Loucy (cell line): ENCODE data around the gene LMNTD1.

Source experiments
- EZH2phosphoT487 ChIP-seq: fragments of 200-600 bp; IDR thresholded peaks from 2 replicates; pipeline ENCODE4 v1.6.1; 2018; ENCODE audit warnings: antibody characterized with exemption, mild to moderate bottlenecking, moderate library complexity, borderline replicate concordance
- TF ChIP-seq, protein P1 (sequence below): fragments of 200-600 bp; sonication (generic); conservative IDR thresholded peaks from 2 replicates; pipeline ENCODE4 v1.5.1; 2014; ENCODE audit warnings: mild to moderate bottlenecking, antibody characterized with exemption, low read length

DNA sequence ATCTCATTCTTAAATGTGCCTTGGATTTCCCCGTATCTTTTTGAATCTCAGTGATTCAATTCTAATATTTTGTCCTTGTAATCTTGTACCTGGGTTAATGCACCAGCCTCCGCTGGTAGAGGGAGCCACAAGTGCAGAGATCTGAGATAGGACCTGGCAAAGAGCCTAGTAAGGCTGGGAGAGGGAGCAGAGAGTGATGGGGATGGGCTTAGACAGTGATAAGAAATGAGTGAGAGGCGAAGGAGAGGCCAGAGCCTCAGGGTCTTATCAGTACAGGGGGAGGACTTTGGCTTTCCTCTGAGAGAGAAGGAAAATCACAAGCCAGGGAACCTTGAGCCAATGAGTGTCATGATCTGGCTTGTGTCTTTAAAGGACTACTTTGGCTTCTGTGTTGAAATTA is 30.5 kb upstream of the LMNTD1 start:
- TF ChIP-seq, protein P1, sequence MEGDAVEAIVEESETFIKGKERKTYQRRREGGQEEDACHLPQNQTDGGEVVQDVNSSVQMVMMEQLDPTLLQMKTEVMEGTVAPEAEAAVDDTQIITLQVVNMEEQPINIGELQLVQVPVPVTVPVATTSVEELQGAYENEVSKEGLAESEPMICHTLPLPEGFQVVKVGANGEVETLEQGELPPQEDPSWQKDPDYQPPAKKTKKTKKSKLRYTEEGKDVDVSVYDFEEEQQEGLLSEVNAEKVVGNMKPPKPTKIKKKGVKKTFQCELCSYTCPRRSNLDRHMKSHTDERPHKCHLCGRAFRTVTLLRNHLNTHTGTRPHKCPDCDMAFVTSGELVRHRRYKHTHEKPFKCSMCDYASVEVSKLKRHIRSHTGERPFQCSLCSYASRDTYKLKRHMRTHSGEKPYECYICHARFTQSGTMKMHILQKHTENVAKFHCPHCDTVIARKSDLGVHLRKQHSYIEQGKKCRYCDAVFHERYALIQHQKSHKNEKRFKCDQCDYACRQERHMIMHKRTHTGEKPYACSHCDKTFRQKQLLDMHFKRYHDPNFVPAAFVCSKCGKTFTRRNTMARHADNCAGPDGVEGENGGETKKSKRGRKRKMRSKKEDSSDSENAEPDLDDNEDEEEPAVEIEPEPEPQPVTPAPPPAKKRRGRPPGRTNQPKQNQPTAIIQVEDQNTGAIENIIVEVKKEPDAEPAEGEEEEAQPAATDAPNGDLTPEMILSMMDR: peak; percentile 63
- TF ChIP-seq EZH2phosphoT487: no peak
